ENCODE results near the gene PTPRN2. TPM values are rescaled to one million over a fixed set of nuclear protein-coding genes. Genes with fewer than 3 reads are reported as not detected.

The PTPRN2 gene
- total and polyA plus RNA-seq, 9 of the 15 experiments (the other 6 are each of a cell fraction or from before 2014, with no cell fraction given) = not detected

GRCh38 chr7:157674027-157674714, 913.5 kb downstream of the PTPRN2 start:
- Histone ChIP-seq H3K4me3 (no peak overlapping the region), H3K4me2 (ENCODE audit: insufficient read depth, low read length) (no peak overlapping the region), H3K36me3 (ENCODE audit: control insufficient read depth, insufficient read depth, low read length) (no peaks in the 10 kb centered on the region), H3K4me1 (replicated peaks in 1 of 2; ENCODE audit: control insufficient read depth in 2 of 2, insufficient read depth in 2 of 2, low read length in 2 of 2) (peaks cover 0 to 19% of the 10 kb centered on the region in 2 experiments; a peak in 1 of 5 replicates), H3K9ac (ENCODE audit: insufficient read depth in 1 of 2, low read depth in 2 of 2, low read length in 2 of 2) (no peak overlapping the region), H2AFZ (ENCODE audit: low read depth, low read length) (no peak overlapping the region), H3K9me3 (replicated peaks; ENCODE audit: control insufficient read depth, insufficient read depth, low read depth, low read length) (no peaks in the 10 kb centered on the region), H3K27me3 (ENCODE audit: control insufficient read depth in 2 of 2, insufficient read depth in 2 of 2, low read length in 2 of 2) (peaks cover 78 to 93% of the 10 kb centered on the region in 2 experiments), H3K79me2 (ENCODE audit: control insufficient read depth, insufficient read depth, low read length) (no peaks in the 10 kb centered on the region), H4K20me1 (replicated peaks; ENCODE audit: control insufficient read depth, insufficient read depth, low read length) (peaks cover 8% of the 10 kb centered on the region; the same call in 1 of the 2 replicates), H3K27ac (ENCODE audit: extremely low read depth, low read depth, low read length) (no peak overlapping the region), H3K9me1 (ENCODE audit: control insufficient read depth, insufficient read depth, low read length) (peaks cover 4% of the 10 kb centered on the region)
- no peak for FAIRE-seq
- peak; percentile 29; the same call in 2 of the 3 replicates for ATAC-seq
- intact Hi-C loops (cut with micrococcal nuclease) = no loop called here
- under 1% methylated on average over 28 of the region's 28 CpGs for WGBS (ENCODE audit: insufficient coverage, low coverage, missing lambda C conversion rate)
- in situ Hi-C loops (cut with MboI) = no loop called here
- DNase-seq (ENCODE audit: extremely low read depth in 1 of 4, low spot score in 3 of 4) = no peak
- no peak for TF ChIP-seq RBM14 (IDR thresholded peaks at IDR 0.05; ENCODE audit: borderline replicate concordance, insufficient read depth, low read depth, low read length)
- TF ChIP-seq DMBX1 (CRISPR knock-in tag; IDR thresholded peaks at IDR 0.05; ENCODE audit: borderline replicate concordance) = no peak
- no peak for TF ChIP-seq CHCHD3 (CRISPR knock-in tag; IDR thresholded peaks at IDR 0.05)
- TF ChIP-seq MNT (conservative IDR thresholded peaks at IDR 0.05) = no peak
- TF ChIP-seq ZNF311 (CRISPR knock-in tag; IDR thresholded peaks at IDR 0.05) = no peak
- no peak for TF ChIP-seq HSF4 (CRISPR knock-in tag; IDR thresholded peaks at IDR 0.05; ENCODE audit: borderline replicate concordance)
- no peak for TF ChIP-seq HNRNPLL (IDR thresholded peaks at IDR 0.05; ENCODE audit: low read depth, low read length, poor library complexity, severe bottlenecking)
- TF ChIP-seq ZNF609 (CRISPR knock-in tag; IDR thresholded peaks at IDR 0.05; ENCODE audit: borderline replicate concordance) = no peak
- TF ChIP-seq CEBPB (tag; IDR thresholded peaks at IDR 0.05) = no peak
- no peak for TF ChIP-seq ZBTB8A (IDR thresholded peaks at IDR 0.05; ENCODE audit: partially characterized antibody)
- TF ChIP-seq MIER1 (IDR thresholded peaks at IDR 0.05; ENCODE audit: low read depth) = no peak
- TF ChIP-seq ZNF274 (IDR thresholded peaks at IDR 0.05; ENCODE audit: borderline replicate concordance, low read depth, low read length) = no peak
- no peak for TF ChIP-seq RBM22 (IDR thresholded peaks at IDR 0.05; ENCODE audit: low read depth, low read length, poor library complexity, severe bottlenecking)
- POLR2A ChIA-PET = interaction anchor here (0.7 to 1.3 kb wide), 4 partner anchors 11 to 420 kb away, joined by 3 to 4 read pairs (median 4); no protein-coding TSS in a partner anchor
- CTCF ChIA-PET (ENCODE audit: low intra/inter-chr PET ratio) = no interaction called here
- no TSS peak for BruUV-seq (replicated peaks)
